Activated CD4-positive, alpha-beta T cell treated with anti-CD3 and anti-CD28 coated beads for 36 hours (primary cell): ENCODE data around the gene RAD18. TPM values are rescaled to one million over a fixed set of nuclear protein-coding genes. Genes with fewer than 3 reads are reported as not detected.

Experiments used
- ATAC-seq: fragments of 200-7000 bp; cut with Tn5 transposase; one replicate; pipeline ENCODE4 v1.10.0; 2021; ENCODE audit warnings: mild to moderate bottlenecking, moderate library complexity
- CTCF ChIA-PET: fragments of 350-600 bp; sonication (Branson Sonifier 250); formaldehyde crosslinking; loops from one replicate; lab custom pipeline; 2021; ENCODE audit warnings: antibody characterized with exemption; lab: Charles Lee
- POLR2A ChIA-PET: fragments of 350-600 bp; sonication (Branson Sonifier 250); formaldehyde crosslinking; loops from one replicate; lab custom pipeline; 2021; ENCODE audit warnings: antibody characterized with exemption, inconsistent platforms; lab: Charles Lee
- DNase-seq: peaks from one replicate; pipeline ENCODE4 v3.0.0-alpha.2; 2020
- H3K27ac Mint-ChIP-seq: one replicate; pipeline ENCODE4 v1.8.0; 2021; ENCODE audit warnings: mixed read lengths
- H3K27me3 Mint-ChIP-seq: one replicate; pipeline ENCODE4 v1.8.0; 2021; ENCODE audit warnings: mixed read lengths
- H3K36me3 Mint-ChIP-seq: one replicate; pipeline ENCODE4 v1.8.0; 2021; ENCODE audit warnings: low read depth, mixed read lengths
- H3K4me1 Mint-ChIP-seq: one replicate; pipeline ENCODE4 v1.8.0; 2021; ENCODE audit warnings: mixed read lengths
- H3K4me3 Mint-ChIP-seq: one replicate; pipeline ENCODE4 v1.8.0; 2021; ENCODE audit warnings: mild to moderate bottlenecking, moderate library complexity, mixed read lengths
- H3K9me3 Mint-ChIP-seq: one replicate; pipeline ENCODE4 v1.8.0; 2021; ENCODE audit warnings: low read depth, mixed read lengths
- intact Hi-C, 2 experiments: fragments of 100-400 bp; cut with DNase I in 1 of 2; cut with micrococcal nuclease in 1 of 2; formaldehyde crosslinking; loops; one replicate each; pipeline versions ENCODE4 v1.14.2 to v1.15.1; 2022 to 2024; cut with DNase I, micrococcal nuclease
- total RNA-seq, 2 experiments: library from RNA; stranded (reverse); gene quantifications; one replicate each; pipeline ENCODE4 v1.2.3, GENCODE V29; 2021

Gene RAD18
- total RNA-seq, 2 experiments from 2014 or later, result 47.8 to 50.5 TPM

GRCh38 chr3:8891774-8892173 is 71.5 kb downstream of the RAD18 start:
- Mint-ChIP-seq H3K4me1 (no peaks in the 10 kb centered on the region), H3K4me3 (no peak overlapping the region), H3K27ac (no peak overlapping the region), H3K9me3 (no peaks in the 10 kb centered on the region), H3K27me3 (no peaks in the 10 kb centered on the region), H3K36me3 (peaks cover 47% of the 10 kb centered on the region)
- DNase-seq (no peak), ATAC-seq (no peak)
- CTCF ChIA-PET, result interaction anchor here (1.1 kb wide), 1 partner anchor 10 kb away, joined by 3 read pairs; no protein-coding TSS in a partner anchor
- intact Hi-C loops, result no loop called here
- POLR2A ChIA-PET, result no interaction called here

DNA sequence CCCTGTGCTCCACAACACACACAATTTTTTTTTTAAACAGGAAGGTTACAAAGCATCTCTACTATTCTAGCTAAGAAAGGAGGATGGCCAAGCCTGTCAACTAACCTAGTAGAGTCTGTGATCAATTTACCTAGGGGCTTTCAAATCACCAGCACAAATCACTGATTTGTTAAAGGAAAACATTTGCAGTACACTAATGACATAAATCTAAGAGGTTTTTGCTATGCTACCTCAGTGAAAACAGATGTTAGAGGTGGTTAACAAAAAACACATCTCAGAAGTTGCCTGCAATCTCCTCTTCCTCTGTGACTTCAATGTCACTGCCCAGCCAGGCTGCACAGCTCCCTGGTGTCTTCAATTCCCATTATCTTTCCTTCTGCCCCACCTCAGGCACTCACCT is 72.0 kb downstream of the RAD18 start:
- Mint-ChIP-seq H3K4me3 (no peak overlapping the region), H3K9me3 (no peaks in the 10 kb centered on the region), H3K4me1 (no peaks in the 10 kb centered on the region), H3K27ac (no peak overlapping the region), H3K27me3 (no peaks in the 10 kb centered on the region), H3K36me3 (peaks cover 50% of the 10 kb centered on the region)
- POLR2A ChIA-PET, result no interaction called here
- intact Hi-C loops, result no loop called here
- CTCF ChIA-PET, result interaction anchor here (0.9 kb wide), 1 partner anchor 16 kb away, joined by 3 read pairs; no protein-coding TSS in a partner anchor
- no peak for ATAC-seq
- no peak for DNase-seq

GRCh38 chr3:8888301-8888915 is 74.9 kb downstream of the RAD18 start:
- H3K27me3 Mint-ChIP-seq, result no peaks in the 10 kb centered on the region
- no peak for DNase-seq
- H3K9me3 Mint-ChIP-seq, result peaks cover 3% of the 10 kb centered on the region
- ChIA-PET CTCF (no interaction called here), POLR2A (no interaction called here)
- no peak overlapping the region for H3K4me3 Mint-ChIP-seq
- H3K36me3 Mint-ChIP-seq, result peaks cover 56% of the 10 kb centered on the region
- no peak for ATAC-seq
- intact Hi-C loops, result no loop called here
- no peak overlapping the region for H3K27ac Mint-ChIP-seq
- no peaks in the 10 kb centered on the region for H3K4me1 Mint-ChIP-seq

DNA sequence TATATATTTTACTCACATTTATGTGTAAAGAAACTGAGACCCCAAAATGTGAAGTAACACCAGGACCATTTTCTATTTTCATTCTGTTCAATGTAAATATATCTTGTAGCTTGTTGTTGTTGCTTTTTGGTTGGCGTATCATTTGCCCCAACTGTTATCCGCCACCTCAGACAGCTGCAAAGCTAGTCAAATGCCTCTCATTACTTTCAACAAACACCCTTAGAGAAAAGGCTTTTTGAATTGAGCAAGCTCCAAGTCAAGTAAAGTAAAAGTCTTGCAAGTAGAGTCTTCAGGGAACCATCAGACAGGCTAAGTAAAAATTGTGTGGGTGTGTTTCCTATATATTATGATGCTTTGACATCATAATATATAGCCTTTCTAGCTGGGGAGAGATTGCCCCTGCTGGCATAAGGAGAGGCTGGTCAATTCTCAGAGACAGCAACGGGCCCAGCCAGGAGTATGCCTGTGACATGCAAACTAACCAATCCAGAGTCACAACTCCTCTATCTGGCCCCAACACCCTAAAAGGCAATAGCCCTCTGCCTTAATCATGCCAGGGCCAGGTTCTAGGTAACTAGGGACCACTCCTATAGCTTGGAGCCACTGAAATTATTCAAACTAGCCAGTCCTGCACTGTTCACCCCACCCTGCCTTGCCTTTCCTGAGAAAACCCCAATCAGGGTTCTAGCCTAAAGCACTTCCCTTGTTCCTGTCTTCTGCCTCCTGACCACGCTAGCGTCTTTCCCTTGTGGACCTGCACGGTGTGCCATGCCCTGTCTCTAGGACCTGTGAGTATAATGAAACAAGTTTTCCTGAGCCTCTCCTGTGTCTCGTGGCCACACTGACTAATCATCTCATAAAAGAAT is 75.6 kb downstream of the RAD18 start:
- CTCF ChIA-PET, result interaction anchor here (0.6 kb wide), 1 partner anchor 22 kb away, joined by 3 read pairs; no protein-coding TSS in a partner anchor
- POLR2A ChIA-PET, result no interaction called here
- H3K4me1 Mint-ChIP-seq, result peaks cover 2% of the 10 kb centered on the region
- peaks cover 3% of the 10 kb centered on the region for H3K9me3 Mint-ChIP-seq
- peaks cover 55% of the 10 kb centered on the region for H3K36me3 Mint-ChIP-seq
- H3K4me3 Mint-ChIP-seq, result no peak overlapping the region
- DNase-seq, result no peak
- no peak for ATAC-seq
- intact Hi-C loops, result no loop called here
- H3K27ac Mint-ChIP-seq, result no peak overlapping the region
- no peaks in the 10 kb centered on the region for H3K27me3 Mint-ChIP-seq

DNA sequence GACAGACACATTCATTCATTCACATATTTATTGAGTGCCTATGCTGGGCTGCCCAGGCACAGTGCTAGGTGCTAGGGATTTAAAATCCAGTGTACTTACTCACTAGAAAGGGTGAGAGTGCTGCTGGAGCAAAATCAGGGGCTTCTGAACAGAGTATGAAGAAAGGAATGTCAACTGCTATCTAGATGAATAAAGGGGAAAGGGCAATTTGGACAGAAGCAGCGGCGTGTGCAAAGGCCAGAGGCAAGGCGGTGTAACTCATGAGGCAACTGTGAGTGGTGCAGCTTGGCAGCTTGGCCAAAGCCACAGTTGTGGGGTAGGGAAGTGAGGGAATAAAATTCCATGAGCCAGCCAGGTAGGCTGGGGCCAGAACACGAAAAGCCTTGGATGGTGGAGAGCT is 76.7 kb downstream of the RAD18 start:
- ATAC-seq (no peak), DNase-seq (no peak)
- H3K4me1 Mint-ChIP-seq, result peaks cover 2% of the 10 kb centered on the region
- H3K4me3 Mint-ChIP-seq, result no peak overlapping the region
- CTCF ChIA-PET, result no interaction called here
- no peaks in the 10 kb centered on the region for H3K27me3 Mint-ChIP-seq
- no peak overlapping the region for H3K27ac Mint-ChIP-seq
- POLR2A ChIA-PET, result no interaction called here
- peaks cover 3% of the 10 kb centered on the region for H3K9me3 Mint-ChIP-seq
- peaks cover 58% of the 10 kb centered on the region for H3K36me3 Mint-ChIP-seq
- intact Hi-C loops, result no loop called here

DNA sequence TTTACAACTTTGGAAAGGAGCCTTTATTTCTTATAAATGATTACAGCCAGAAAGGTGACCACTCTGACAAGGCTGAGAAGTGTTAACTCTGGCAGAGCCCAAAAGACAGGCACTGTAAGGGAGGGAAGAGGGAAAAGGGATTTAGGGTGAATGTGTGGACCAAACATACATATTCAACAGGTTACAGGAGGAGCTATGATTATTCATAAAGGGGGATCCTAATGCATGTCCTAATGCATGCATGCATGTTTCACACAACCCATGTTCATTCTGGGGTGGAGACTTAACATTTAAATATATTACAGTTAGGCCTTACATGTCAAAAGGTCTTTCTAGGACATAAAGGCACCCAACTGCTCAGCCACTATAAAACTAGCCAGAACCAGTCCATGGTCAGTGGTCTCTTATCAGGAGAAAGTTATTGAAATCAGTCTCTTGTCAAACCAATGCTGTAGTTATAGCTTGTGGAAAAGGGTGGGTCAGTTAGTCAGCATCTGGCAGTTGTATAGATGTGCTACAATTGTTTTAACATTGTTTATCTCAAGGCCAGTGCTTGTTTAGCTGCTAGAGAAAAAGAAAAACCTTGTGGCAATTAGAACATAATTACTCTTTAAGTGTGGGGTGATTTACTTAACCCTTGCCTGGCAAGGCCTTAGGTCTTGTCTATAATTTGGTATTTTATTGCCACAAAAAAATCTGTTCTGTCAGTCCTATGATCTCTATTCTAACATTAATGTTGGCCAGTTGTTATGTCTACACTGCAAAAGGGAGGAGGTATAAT is 77.5 kb downstream of the RAD18 start:
- CTCF ChIA-PET, result interaction anchor here (0.7 kb wide), 1 partner anchor 436 kb away, joined by 3 read pairs; no protein-coding TSS in a partner anchor
- intact Hi-C loops, result no loop called here
- no peak overlapping the region for H3K27ac Mint-ChIP-seq

GRCh38 chr3:8884630-8885290 is 78.5 kb downstream of the RAD18 start:
- Mint-ChIP-seq H3K4me3 (no peak overlapping the region), H3K9me3 (peaks cover 3% of the 10 kb centered on the region), H3K27ac (no peak overlapping the region), H3K36me3 (peaks cover 66% of the 10 kb centered on the region), H3K4me1 (peaks cover 2% of the 10 kb centered on the region), H3K27me3 (no peaks in the 10 kb centered on the region)
- DNase-seq (no peak), ATAC-seq (no peak)
- ChIA-PET CTCF (no interaction called here), POLR2A (no interaction called here)
- intact Hi-C loops, result no loop called here

More for the DNA sequence above, 77.5 kb downstream of the RAD18 start:
- H3K9me3 Mint-ChIP-seq, result peaks cover 3% of the 10 kb centered on the region
- POLR2A ChIA-PET, result no interaction called here
- peaks cover 2% of the 10 kb centered on the region for H3K4me1 Mint-ChIP-seq
- peaks cover 64% of the 10 kb centered on the region for H3K36me3 Mint-ChIP-seq
- DNase-seq (no peak), ATAC-seq (no peak)
- no peak overlapping the region for H3K4me3 Mint-ChIP-seq
- no peaks in the 10 kb centered on the region for H3K27me3 Mint-ChIP-seq

- no peak for ATAC-seq
- no peak overlapping the region for H3K27ac Mint-ChIP-seq
- peaks cover 3% of the 10 kb centered on the region for H3K9me3 Mint-ChIP-seq
- peaks cover 2% of the 10 kb centered on the region for H3K4me1 Mint-ChIP-seq
- no peak overlapping the region for H3K4me3 Mint-ChIP-seq
- intact Hi-C loops, result no loop called here
- peaks cover 61% of the 10 kb centered on the region for H3K36me3 Mint-ChIP-seq
- no peaks in the 10 kb centered on the region for H3K27me3 Mint-ChIP-seq
- ChIA-PET POLR2A (no interaction called here), CTCF (no interaction called here)
- no peak for DNase-seq
Observed at GRCh38 chr3:8882642-8883041, 80.6 kb downstream of the RAD18 start.

GRCh38 chr3:8882171-8882593 is 81.1 kb downstream of the RAD18 start:
- Mint-ChIP-seq H3K27ac (no peak overlapping the region), H3K27me3 (no peaks in the 10 kb centered on the region), H3K36me3 (peaks cover 65% of the 10 kb centered on the region), H3K4me3 (no peak overlapping the region), H3K9me3 (peaks cover 3% of the 10 kb centered on the region), H3K4me1 (peaks cover 2% of the 10 kb centered on the region)
- ATAC-seq, result no peak
- no peak for DNase-seq
- intact Hi-C loops, result no loop called here
- CTCF ChIA-PET, result no interaction called here
- POLR2A ChIA-PET, result no interaction called here

GRCh38 chr3:8879347-8879944 is 83.8 kb downstream of the RAD18 start:
- Mint-ChIP-seq H3K27ac (no peak overlapping the region), H3K36me3 (peaks cover 48% of the 10 kb centered on the region), H3K4me3 (no peak overlapping the region), H3K27me3 (no peaks in the 10 kb centered on the region), H3K9me3 (peaks cover under 1% of the 10 kb centered on the region), H3K4me1 (peaks cover 2% of the 10 kb centered on the region)
- ChIA-PET CTCF (no interaction called here), POLR2A (no interaction called here)
- ATAC-seq (no peak), DNase-seq (no peak)
- intact Hi-C loops, result no loop called here

GRCh38 chr3:8875836-8876235 is 87.4 kb downstream of the RAD18 start:
- no peaks in the 10 kb centered on the region for H3K9me3 Mint-ChIP-seq
- ATAC-seq (no peak), DNase-seq (no peak)
- peaks cover 26% of the 10 kb centered on the region for H3K36me3 Mint-ChIP-seq
- intact Hi-C loops, result no loop called here
- H3K27me3 Mint-ChIP-seq, result no peaks in the 10 kb centered on the region
- H3K4me1 Mint-ChIP-seq, result no peaks in the 10 kb centered on the region
- no peak overlapping the region for H3K4me3 Mint-ChIP-seq
- ChIA-PET CTCF (interaction anchor here (0.9 kb wide), 1 partner anchor 107 kb away, joined by 4 read pairs; the partner anchor contains the start of gene OXTR), POLR2A (no interaction called here)
- no peak overlapping the region for H3K27ac Mint-ChIP-seq
